GM12878 (cell line): Measurements from ENCODE around the gene MGAT3. TPM values are rescaled to one million over a fixed set of nuclear protein-coding genes. Genes with fewer than 3 reads are reported as not detected.

ENCODE experiments used
- ATAC-seq: fragments of 200-7000 bp; cut with Tn5 transposase; 3 replicates; pipeline ENCODE4 v1.9.1; 2020; ENCODE audit warnings: mild to moderate bottlenecking, moderate library complexity
- BruUV-seq: library from RNA; stranded (reverse); fragments of 400-500 nt; replicated peaks from 2 replicates; lab custom pipeline; 2021; lab: Mats Ljungman, UMichigan
- CTCF ChIA-PET: fragments of 300-600 bp; sonication (Branson Sonifier 250); formaldehyde crosslinking; extraction: SDS; loops from one replicate; lab custom pipeline; 2021; ENCODE audit warnings: inconsistent platforms; lab: Yijun Ruan, JAX
- POLR2A ChIA-PET: fragments of 350-600 bp; formaldehyde crosslinking; extraction: SDS; loops from one replicate; lab custom pipeline; 2021; ENCODE audit warnings: inconsistent platforms; lab: Charles Lee
- RAD21 ChIA-PET: fragments of 300-600 bp; sonication (Branson Sonifier 250); formaldehyde crosslinking; loops from one replicate; lab custom pipeline; 2023; ENCODE audit warnings: antibody characterized with exemption; ENCODE audit not compliant: unreplicated experiment; lab: Charles Lee
- SMC1A ChIA-PET: fragments of 300-600 bp; sonication (Branson Sonifier 250); formaldehyde crosslinking; loops from one replicate; lab custom pipeline; 2023; ENCODE audit not compliant: unreplicated experiment, uncharacterized antibody; lab: Charles Lee
- DNase-seq: peaks from one replicate; pipeline ENCODE4 v3.0.0-alpha.2; 2011; ENCODE audit warnings: low read depth, low spot score
- FAIRE-seq: peaks from 3 replicates; lab custom pipeline; 2011; peaks lifted over from hg19 to GRCh38; lab: Jason Lieb, UNC
- H2AFZ ChIP-seq: 2 replicates; pipeline ENCODE4 v1.6.0; 2011; ENCODE audit warnings: low read depth, low read length, control low read depth; ENCODE audit not compliant: control insufficient read depth
- H3K27ac ChIP-seq: 2 replicates; pipeline ENCODE4 v1.5.1; 2011; ENCODE audit warnings: control low read depth; ENCODE audit not compliant: control insufficient read depth, insufficient read depth
- H3K27me3 ChIP-seq, 2 experiments: replicated peaks in 1 of 2; 2 replicates each; pipeline versions ENCODE4 v1.6.0 to v1.6.1; 2011; ENCODE audit warnings: low read length in 1 of 2; ENCODE audit not compliant: control insufficient read depth in 2 of 2, insufficient read depth in 2 of 2
- H3K36me3 ChIP-seq, 2 experiments: 2 replicates each; pipeline ENCODE4 v1.5.1; 2011; ENCODE audit warnings: low read length in 1 of 2; ENCODE audit not compliant: control insufficient read depth in 2 of 2, insufficient read depth in 2 of 2
- H3K4me1 ChIP-seq: 2 replicates; pipeline ENCODE4 v1.6.1; 2011; ENCODE audit warnings: mild to moderate bottlenecking, low read length, moderate library complexity, mixed read lengths; ENCODE audit not compliant: control insufficient read depth, insufficient read depth
- H3K4me2 ChIP-seq: 2 replicates; pipeline ENCODE4 v1.6.0; 2011; ENCODE audit warnings: control low read depth; ENCODE audit not compliant: control insufficient read depth, insufficient read depth
- H3K4me3 ChIP-seq: fragments of 200-600 bp; sonication (generic); 2 replicates; pipeline ENCODE4 v1.5.1; 2016
- H3K79me2 ChIP-seq: 2 replicates; pipeline ENCODE4 v1.6.0; 2011; ENCODE audit warnings: low read length; ENCODE audit not compliant: control insufficient read depth, insufficient read depth
- H3K9ac ChIP-seq: 2 replicates; pipeline ENCODE4 v1.8.0; 2011; ENCODE audit warnings: low read length, control low read depth, mixed read lengths; ENCODE audit not compliant: control insufficient read depth, insufficient read depth
- H3K9me3 ChIP-seq: replicated peaks from 3 replicates; pipeline ENCODE4 v1.5.1; 2011; ENCODE audit warnings: mild to moderate bottlenecking, low read length; ENCODE audit not compliant: control insufficient read depth, insufficient read depth
- H4K20me1 ChIP-seq: 2 replicates; pipeline ENCODE4 v1.6.0; 2011; ENCODE audit not compliant: control insufficient read depth, insufficient read depth
- CREM ChIP-seq: IDR thresholded peaks from 2 replicates; pipeline ENCODE4 v1.6.1; 2014; ENCODE audit warnings: antibody characterized with exemption, low read depth
- LARP7 ChIP-seq: fragments of 450-650 bp; IDR thresholded peaks from 2 replicates; pipeline ENCODE4 v1.6.1; 2017; ENCODE audit warnings: mild to moderate bottlenecking
- NFXL1 ChIP-seq: fragments of 450-650 bp; IDR thresholded peaks from 2 replicates; pipeline ENCODE4 v1.6.1; 2017; ENCODE audit warnings: antibody characterized with exemption, mild to moderate bottlenecking, borderline replicate concordance
- NFYA ChIP-seq: IDR thresholded peaks from 2 replicates; pipeline ENCODE4 v1.6.1; 2011; ENCODE audit warnings: low read depth, mild to moderate bottlenecking, low read length, improper control_type of control experiment, borderline replicate concordance
- RELB ChIP-seq: fragments of 450-650 bp; IDR thresholded peaks from 2 replicates; pipeline ENCODE4 v1.6.1; 2017; ENCODE audit warnings: low read depth, mild to moderate bottlenecking, moderate library complexity
- REST ChIP-seq: IDR thresholded peaks from 2 replicates; pipeline ENCODE4 v1.6.1; 2012; ENCODE audit warnings: mild to moderate bottlenecking, low read depth, low read length
- RFX5 ChIP-seq: IDR thresholded peaks from 2 replicates; pipeline ENCODE4 v1.6.1; 2011; ENCODE audit warnings: low read depth, low read length, improper control_type of control experiment
- SRF ChIP-seq, 2 experiments: IDR thresholded peaks; 2 replicates each; pipeline ENCODE4 v1.6.1; 2011; ENCODE audit warnings: low read depth in 2 of 2, low read length in 2 of 2, mild to moderate bottlenecking in 1 of 2, moderate library complexity in 1 of 2
- TCF3 ChIP-seq: IDR thresholded peaks from 2 replicates; pipeline ENCODE4 v1.6.1; 2012; ENCODE audit warnings: low read depth, mild to moderate bottlenecking, low read length, borderline replicate concordance; ENCODE audit not compliant: insufficient read depth
- ZNF207 ChIP-seq: fragments of 450-650 bp; IDR thresholded peaks from 2 replicates; pipeline ENCODE4 v1.6.1; 2014; ENCODE audit warnings: antibody characterized with exemption, mild to moderate bottlenecking, borderline replicate concordance
- ZNF24 ChIP-seq: fragments of 450-650 bp; IDR thresholded peaks from 2 replicates; pipeline ENCODE4 v1.6.1; 2017; ENCODE audit warnings: antibody characterized with exemption, mild to moderate bottlenecking
- WGBS: methylation state at CpG from one replicate; pipeline ENCODE4 v1.1.6; 2016; ENCODE audit warnings: low lambda C conversion rate; ENCODE audit not compliant: insufficient replicate concordance, insufficient coverage; ENCODE audit errors: missing lambda C conversion rate; 5-methylcytosine and 5-hydroxymethylcytosine counted together
- in situ Hi-C: fragments of 300-500 bp; cut with MboI; formaldehyde crosslinking; loops from 9 replicates; pipeline ENCODE4 v1.14.3; 2018; ENCODE audit warnings: mixed read lengths
- intact Hi-C: fragments of 100-400 bp; cut with micrococcal nuclease; formaldehyde crosslinking; loops from one replicate; pipeline ENCODE4 v1.14.2; 2022; ENCODE audit not compliant: unreplicated experiment
- polyA plus RNA-seq, 11 experiments: library from polyadenylated mRNA; depleted of rRNA in 4 of 11; unstranded in 6 of 11; stranded (reverse) in 5 of 11; fragments of >200 nt; fragmentation: Nextera tagmentation in 4 of 11; fragmentation: Illumina TruSeq in 1 of 11; extraction: Ambion mirVana in 4 of 11; extraction: Trizol in 1 of 11; gene quantifications; 1 replicate in 1 of 11; 2 replicates in 10 of 11; pipeline versions ENCODE4 v1.2.1 to v1.2.3, GENCODE V29; 2011 to 2016; ENCODE audit warnings: inconsistent platforms in 2 of 11, missing spikeins in 2 of 11, low read depth in 1 of 11
- total RNA-seq, 4 experiments: library from RNA; depleted of rRNA in 3 of 4; stranded (reverse); fragments of >200 nt in 3 of 4; fragmentation: Illumina TruSeq in 1 of 4; extraction: Trizol in 1 of 4; gene quantifications; 2 replicates each; pipeline versions ENCODE4 v1.2.1 to v1.2.3, GENCODE V29; 2013 to 2021

MGAT3 gene
- total and polyA plus RNA-seq, 10 of the 15 experiments (the other 5 are each of a cell fraction or from before 2014, with no cell fraction given), result 0.32 to 40.2 (median 11.9) TPM

- Histone ChIP-seq H3K79me2 (no peaks in the 10 kb centered on the region), H3K27ac (no peak overlapping the region), H3K4me2 (no peak overlapping the region), H3K27me3 (no peaks in the 10 kb centered on the region), H4K20me1 (no peaks in the 10 kb centered on the region), H3K36me3 (peaks cover 10 to 13% of the 10 kb centered on the region in 2 experiments; a peak in 3 of 4 replicates), H3K4me1 (no peaks in the 10 kb centered on the region), H3K4me3 (no peak overlapping the region), H3K9me3 (no peaks in the 10 kb centered on the region), H2AFZ (no peak overlapping the region), H3K9ac (no peak overlapping the region)
- 90% methylated on average over 5 of the region's 5 CpGs for WGBS
- BruUV-seq, result no TSS peak
- in situ Hi-C loops, result no loop called here
- DNase-seq (no peak), ATAC-seq (no peak), FAIRE-seq (no peak)
- intact Hi-C loops, result no loop called here
- TF ChIP-seq NFYA (no peak), CREM (no peak), SRF (IDR thresholded peaks at IDR 0.05; ENCODE audit: low read depth in 2 of 2, low read length in 2 of 2) (no peak), LARP7 (no peak), RFX5 (no peak), ZNF207 (no peak), ZNF24 (no peak), TCF3 (no peak), REST (no peak), NFXL1 (no peak), RELB (no peak)
- ChIA-PET CTCF (no interaction called here), SMC1A (no interaction called here), RAD21 (no interaction called here), POLR2A (no interaction called here)
Measured at GRCh38 chr22:39419911-39420310, 36.9 kb upstream of the MGAT3 start.
